ENCODE results near the gene TMEM176A. TPM values are rescaled to one million over a fixed set of nuclear protein-coding genes. Genes with fewer than 3 reads are reported as not detected.

The TMEM176A gene
- total and polyA plus RNA-seq, 2 of the 8 experiments (the other 6 are each of a cell fraction or from before 2014, with no cell fraction given): 1.3 to 1.5 TPM

- Histone ChIP-seq H3K23ac (ENCODE audit: insufficient read length) (no peak overlapping the region), H3K4me1 (replicated peaks in 1 of 4; ENCODE audit: control insufficient read depth in 3 of 4, insufficient read depth in 4 of 4, low read length in 3 of 4) (no peaks in the 10 kb centered on the region), H3K27ac (ENCODE audit: low read depth, low read length) (no peak overlapping the region), H3K23me2 (ENCODE audit: low read depth, low read length) (no peaks in the 10 kb centered on the region), H3K79me2 (ENCODE audit: control insufficient read depth in 1 of 2, insufficient read depth in 2 of 2, low read length in 2 of 2) (no peaks in the 10 kb centered on the region), H3K27me3 (replicated peaks in 1 of 4; ENCODE audit: control insufficient read depth in 3 of 4, extremely low read depth in 1 of 4, insufficient read depth in 3 of 4, low read length in 3 of 4) (no peaks in the 10 kb centered on the region), H2BK120ac (replicated peaks; ENCODE audit: low read depth, low read length) (no peak overlapping the region), H3K4ac (replicated peaks; ENCODE audit: insufficient read length, low read depth, low read length) (no peak overlapping the region), H2BK12ac (ENCODE audit: low read depth, low read length) (no peak overlapping the region), H3K9me3 (ENCODE audit: insufficient read depth in 2 of 2, low read depth in 1 of 2, low read length in 1 of 2) (no peaks in the 10 kb centered on the region), H3K56ac (replicated peaks; ENCODE audit: insufficient read length, low read depth, low read length) (no peak overlapping the region), H3K36me3 (ENCODE audit: control insufficient read depth in 2 of 4, insufficient read depth in 4 of 4, low read length in 3 of 4) (no peaks in the 10 kb centered on the region), H3K4me2 (ENCODE audit: insufficient read depth in 1 of 2, low read depth in 2 of 2, low read length in 2 of 2) (no peak overlapping the region), H3K14ac (ENCODE audit: insufficient read length) (no peak overlapping the region), H4K91ac (replicated peaks; ENCODE audit: insufficient read length, low read length) (no peak overlapping the region), H3K9ac (replicated peaks in 1 of 4; ENCODE audit: extremely low read depth in 1 of 4, low read depth in 3 of 4, low read length in 3 of 4) (no peak overlapping the region), H2AK5ac (ENCODE audit: low read depth, low read length) (no peak overlapping the region), H2BK15ac (ENCODE audit: low read length) (no peak overlapping the region), H3K18ac (ENCODE audit: extremely low read depth, low read length) (no peak overlapping the region), H4K5ac (ENCODE audit: insufficient read length, low read depth, low read length) (no peak overlapping the region), H2AFZ (ENCODE audit: low read length) (no peak overlapping the region), H4K20me1 (replicated peaks in 1 of 2; ENCODE audit: control insufficient read depth in 1 of 2, insufficient read depth in 2 of 2, low read length in 2 of 2) (no peaks in the 10 kb centered on the region), H2BK5ac (ENCODE audit: low read depth, low read length) (no peak overlapping the region), H4K8ac (ENCODE audit: extremely low read depth, insufficient read depth, low read length) (no peak overlapping the region), H3K79me1 (ENCODE audit: low read depth, low read length) (no peaks in the 10 kb centered on the region), H2BK20ac (ENCODE audit: low read length) (no peak overlapping the region), H3K4me3 (ENCODE audit: extremely low read depth in 1 of 4, insufficient read depth in 2 of 4, low read depth in 3 of 4, low read length in 4 of 4) (no peak overlapping the region)
- DNase-seq (ENCODE audit: low read depth in 1 of 2, low spot score in 2 of 2): no peak
- no peak for TF ChIP-seq SUZ12 (IDR thresholded peaks at IDR 0.05; ENCODE audit: low read length)
- CTCF ChIA-PET (ENCODE audit: partially characterized antibody): interaction anchor here (0.8 to 1.3 kb wide), 2 partner anchors 45 to 130 kb away, joined by 3 read pairs; no protein-coding TSS in a partner anchor
- POLR2A ChIA-PET (ENCODE audit: partially characterized antibody): interaction anchor here (1.6 kb wide), 1 partner anchor 10 kb away, joined by 3 read pairs; no protein-coding TSS in a partner anchor
- 94% methylated on average over 1 of the region's 1 CpG; no CpG with 5 or more reads in 1 of the 2 experiments for WGBS, 2 experiments (ENCODE audit: extremely low coverage in 1 of 2, insufficient coverage in 1 of 2, insufficient read length in 1 of 2, insufficient replicate concordance in 2 of 2, low coverage in 1 of 2, low lambda C conversion rate in 2 of 2, missing lambda C conversion rate in 1 of 2)
- FAIRE-seq: no peak
Measured at GRCh38 chr7:150831851-150832250, 31.3 kb downstream of the TMEM176A start.
